Stimulated activated CD4-positive, alpha-beta T cell treated with anti-CD3 and anti-CD28 coated beads, Interleukin-4, amount 100 ng/mL, for 1 hour (primary cell): Measurements from ENCODE around the gene THAP5.
"Not testable (repeated sequence)": the region's sequence is repeated elsewhere in the genome, so short reads cannot be mapped to it uniquely, and the experiment has no call there.

Source experiments
- DNase-seq: peaks from one replicate; pipeline ENCODE4 v3.0.0-alpha.2; 2020

The THAP5 gene

DNA sequence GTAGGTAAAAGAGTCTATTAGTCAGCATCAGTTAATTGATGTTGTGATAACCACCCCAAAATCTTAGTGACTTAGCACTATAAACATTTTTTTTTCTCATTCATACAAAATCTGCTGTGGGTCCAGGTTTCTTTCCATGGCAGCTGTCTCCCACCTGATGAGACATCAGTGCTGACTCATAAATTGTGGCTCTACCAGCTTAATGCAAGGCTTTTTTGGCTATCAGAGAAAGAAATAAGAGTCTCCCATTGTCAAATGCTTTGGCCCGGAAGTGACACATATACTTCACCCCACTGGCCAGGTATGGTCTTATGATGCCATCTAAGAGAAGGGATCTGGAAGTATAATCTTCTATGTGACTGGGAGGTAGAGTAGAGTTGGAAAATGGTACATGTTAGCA is 14.7 kb upstream of the THAP5 start:
- no peak for DNase-seq

DNA sequence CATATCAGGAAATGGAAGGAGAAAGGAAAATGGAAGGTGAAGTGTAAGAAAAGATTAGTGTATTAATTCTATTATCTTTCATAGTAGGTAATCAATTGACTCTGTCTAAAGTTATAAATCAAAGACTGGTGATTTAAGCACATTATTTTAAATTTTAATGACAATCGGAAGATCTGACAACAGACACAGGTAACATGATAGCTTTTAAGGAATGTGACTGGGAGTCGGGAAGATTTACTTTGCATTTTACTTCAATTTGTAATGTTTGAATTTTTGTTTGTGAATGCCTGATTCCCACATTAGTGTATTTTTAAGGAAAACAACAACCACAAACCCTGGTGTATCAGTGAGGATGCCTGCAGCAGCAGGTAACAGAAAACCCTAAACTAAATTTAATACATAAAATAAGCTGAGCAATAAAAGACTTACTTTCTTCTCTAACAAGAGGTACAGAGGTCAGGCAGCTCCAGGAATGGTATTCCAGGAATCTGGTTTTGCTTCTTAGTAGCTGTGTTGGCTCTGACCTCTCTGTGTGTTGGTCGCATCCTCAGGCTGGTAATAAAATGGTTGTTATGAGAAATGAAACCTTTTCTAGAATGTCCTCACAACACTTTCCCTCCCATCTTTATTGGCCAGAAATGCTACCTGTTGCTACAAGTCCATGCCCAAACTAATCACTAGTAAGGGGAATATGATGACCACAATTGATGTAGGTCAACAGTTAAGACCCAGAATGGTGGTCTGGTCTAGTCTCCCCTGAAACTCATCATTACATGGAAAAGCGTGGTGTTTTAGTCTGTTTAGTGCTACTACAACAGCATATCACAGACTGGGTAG is 12.4 kb upstream of the THAP5 start:
- no peak for DNase-seq

- no peak for DNase-seq
These were observed 10.8 kb upstream of the THAP5 start for GRCh38 chr7:108580298-108580697.

DNA sequence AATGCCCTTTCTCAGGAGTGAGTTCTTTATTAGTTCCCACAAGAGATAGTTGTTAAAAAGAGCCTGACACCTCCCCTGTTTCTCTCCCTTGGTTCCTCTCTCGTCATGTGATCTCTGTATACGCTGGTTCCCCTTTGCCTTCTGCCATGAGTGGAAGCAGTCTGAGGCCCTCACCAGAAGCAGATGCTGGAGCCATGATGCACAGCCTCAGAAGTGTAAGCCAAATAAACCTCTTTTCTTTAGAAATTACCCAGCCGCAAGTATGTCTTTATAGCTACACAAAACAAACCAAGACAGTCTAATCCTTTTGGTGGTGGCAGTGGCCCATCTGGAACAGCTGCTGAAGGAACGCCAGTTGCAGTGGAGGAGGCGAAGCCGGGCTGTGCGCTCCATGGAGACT is 9.4 kb upstream of the THAP5 start:
- DNase-seq = no peak

GRCh38 chr7:108576116-108576515 is 6.6 kb upstream of the THAP5 start:
- no peak for DNase-seq

- DNase-seq = no peak
These were observed 5.7 kb upstream of the THAP5 start for GRCh38 chr7:108575156-108575555.

DNA sequence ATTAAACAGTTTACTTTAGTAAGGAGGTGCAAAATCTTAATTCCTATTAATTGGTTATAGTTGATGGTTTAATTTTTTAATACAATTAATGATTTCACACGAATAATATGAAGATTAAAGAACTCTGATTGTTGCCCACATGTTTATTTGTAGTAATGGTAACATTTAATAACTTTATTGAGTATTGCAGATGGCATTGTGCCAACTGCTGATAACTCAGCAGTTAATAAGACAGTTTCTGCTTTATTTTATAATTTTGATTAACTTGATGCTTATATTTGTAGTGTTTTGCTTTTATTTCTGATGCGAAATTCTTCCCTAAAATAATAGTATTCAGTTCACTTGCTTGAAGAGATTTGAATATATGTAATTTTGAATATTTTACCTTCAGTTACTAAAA is 3.0 kb upstream of the THAP5 start:
- no peak for DNase-seq

DNA sequence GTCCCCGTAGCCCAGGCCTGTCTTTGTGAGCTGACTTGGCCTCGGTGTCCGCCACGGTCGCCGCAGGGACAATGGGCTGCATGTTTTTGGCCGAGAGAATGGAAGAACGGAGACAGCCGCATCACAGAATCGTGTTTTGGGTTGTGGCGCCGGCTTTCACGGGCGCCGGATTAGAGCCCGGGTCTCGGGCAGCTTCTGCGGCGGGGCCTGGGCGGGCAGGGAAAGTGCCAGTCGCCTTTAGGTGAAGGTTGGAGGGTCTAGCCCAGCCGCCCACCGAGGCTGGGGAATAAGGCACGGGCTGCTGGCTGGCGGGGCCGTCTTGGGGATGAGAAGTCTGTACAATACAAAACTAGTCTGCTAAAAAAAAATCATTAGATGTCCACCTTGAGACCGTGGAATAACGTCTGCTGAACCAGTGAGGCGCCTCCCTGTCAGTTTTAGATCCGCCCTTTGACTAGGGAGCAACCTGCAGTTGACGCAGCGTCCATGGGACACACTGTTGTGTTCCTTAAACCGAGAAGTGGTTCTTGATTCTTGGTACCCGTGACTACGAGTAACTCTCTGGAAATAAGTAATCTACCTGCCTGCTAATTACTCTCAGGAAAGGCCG is 745 bp upstream of the THAP5 start:
- DNase-seq = peak; percentile 22

DNA sequence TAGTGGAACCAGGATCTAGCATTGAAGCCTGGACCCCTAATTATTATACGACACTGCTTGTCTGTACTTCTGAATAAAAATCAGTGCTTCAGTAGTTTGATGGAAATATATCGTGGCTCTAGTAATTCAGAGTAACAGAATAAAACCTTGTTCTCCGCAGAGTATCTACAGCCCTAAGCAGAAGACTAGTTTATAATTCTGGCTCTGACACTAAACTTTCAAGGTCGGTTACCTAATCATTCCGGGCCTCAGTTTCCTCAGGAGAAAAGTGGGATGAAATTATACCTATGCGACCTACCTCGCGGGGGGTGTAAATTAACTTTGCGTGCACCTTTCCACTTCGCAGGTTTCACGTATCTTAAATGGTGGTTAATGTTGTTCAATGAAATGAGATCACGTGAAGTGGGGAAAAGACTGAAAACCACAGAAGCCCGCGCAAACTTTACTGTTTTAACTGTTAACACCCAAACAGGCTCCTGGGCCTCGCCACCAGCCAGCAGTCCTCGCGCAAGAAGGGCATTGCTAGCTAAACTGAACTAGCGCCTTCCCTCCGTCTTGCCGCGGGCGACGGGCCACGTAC is 615 bp downstream of the THAP5 start:
- DNase-seq = no peak

DNA sequence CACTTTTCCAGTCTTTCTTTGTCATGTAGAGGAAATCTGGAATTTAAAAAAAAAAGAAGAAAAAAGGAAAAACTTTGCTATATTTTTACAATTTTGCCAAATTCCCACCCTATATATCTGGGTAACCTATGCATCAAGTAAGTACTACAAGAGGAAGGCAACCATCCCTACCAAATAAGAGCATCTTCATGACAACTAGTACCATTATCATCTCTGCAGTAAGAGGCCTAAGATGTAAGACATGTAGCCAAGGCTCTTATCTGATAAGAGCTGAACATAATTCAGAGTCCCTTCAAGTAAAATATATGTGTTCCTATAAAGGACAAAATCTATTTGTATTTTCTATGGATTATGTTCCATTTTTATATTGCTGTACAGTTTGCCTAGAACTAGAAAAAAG is 3.5 kb downstream of the THAP5 start:
- DNase-seq = no peak

GRCh38 chr7:108561047-108561619 is 8.4 kb downstream of the THAP5 start:
- no peak for DNase-seq

DNA sequence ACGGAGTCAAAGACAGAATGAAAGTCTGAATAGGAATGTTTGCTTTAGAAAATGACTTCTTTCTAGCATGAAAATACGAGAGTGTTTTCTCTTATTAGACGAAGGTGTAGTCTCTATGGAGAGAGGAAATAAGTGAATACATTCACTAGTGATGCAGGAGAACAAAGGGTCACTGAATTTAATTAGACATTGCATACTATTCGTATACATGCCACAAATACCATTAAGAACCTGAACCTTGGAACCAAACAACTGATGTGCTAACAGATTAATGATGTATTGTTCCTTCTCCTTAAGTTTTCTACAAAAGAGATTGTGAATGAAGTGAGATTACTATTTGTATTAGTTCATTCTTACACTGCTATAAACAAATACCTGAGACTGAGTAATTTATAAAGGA is 10.3 kb downstream of the THAP5 start:
- no peak for DNase-seq

DNA sequence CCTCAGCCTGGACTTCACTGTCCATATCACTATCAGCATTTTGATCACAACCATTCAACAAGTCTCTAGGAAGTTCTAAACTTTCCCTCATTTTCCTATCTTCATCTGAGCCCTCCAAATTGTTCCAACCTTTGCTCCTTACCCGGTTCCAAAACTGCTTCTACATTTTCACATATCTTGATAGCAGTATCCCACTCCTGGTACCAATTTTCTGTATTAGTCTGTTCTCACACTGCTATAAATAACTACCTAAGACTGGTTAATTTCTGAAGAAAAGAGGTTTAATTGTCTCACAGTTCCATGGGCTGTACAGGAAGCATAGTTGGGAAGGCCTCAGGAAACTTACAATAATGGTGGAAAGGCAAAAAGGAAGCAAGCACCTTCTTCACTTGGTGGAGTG is 11.9 kb downstream of the THAP5 start:
- DNase-seq = no peak

DNA sequence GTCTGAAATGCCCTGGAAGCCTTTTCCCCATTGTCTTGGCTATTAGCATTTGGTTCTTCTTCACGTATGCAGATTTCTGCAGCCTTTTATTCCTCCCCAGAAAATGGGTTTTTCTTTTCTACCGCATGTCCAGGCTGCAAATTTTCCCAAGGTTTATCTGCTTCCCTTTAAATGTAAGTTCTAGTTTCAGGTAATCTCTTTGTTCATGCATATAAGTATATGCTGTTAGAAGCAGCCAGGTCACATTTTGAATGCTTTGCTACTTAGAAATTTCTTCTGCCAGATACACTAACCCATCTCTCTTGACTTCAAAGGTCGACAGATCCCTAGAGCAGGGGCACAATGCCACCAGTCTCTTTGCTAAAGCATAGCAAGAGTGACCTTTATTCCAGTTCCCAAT is 12.3 kb downstream of the THAP5 start:
- no peak for DNase-seq

DNA sequence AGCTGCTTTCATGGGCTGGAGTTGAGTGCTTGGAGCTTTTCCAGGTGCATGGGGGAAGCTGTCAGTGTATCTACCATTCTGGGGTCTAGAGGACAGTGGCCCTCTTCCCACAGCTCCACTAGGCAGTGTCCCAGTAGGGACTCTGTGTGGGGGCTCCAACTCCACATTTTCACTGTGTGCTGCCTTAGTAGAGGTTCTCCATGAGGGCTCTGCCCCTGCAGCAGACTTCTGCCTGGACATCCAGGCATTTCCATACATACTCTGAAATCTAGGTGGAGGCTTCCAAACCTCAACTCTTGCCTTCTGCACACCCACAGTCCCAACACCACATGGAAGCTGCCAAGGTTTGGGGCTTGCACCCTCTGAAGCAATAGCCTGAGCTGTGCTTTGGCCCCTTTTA is 12.8 kb downstream of the THAP5 start:
- not testable (repeated sequence) for DNase-seq

DNA sequence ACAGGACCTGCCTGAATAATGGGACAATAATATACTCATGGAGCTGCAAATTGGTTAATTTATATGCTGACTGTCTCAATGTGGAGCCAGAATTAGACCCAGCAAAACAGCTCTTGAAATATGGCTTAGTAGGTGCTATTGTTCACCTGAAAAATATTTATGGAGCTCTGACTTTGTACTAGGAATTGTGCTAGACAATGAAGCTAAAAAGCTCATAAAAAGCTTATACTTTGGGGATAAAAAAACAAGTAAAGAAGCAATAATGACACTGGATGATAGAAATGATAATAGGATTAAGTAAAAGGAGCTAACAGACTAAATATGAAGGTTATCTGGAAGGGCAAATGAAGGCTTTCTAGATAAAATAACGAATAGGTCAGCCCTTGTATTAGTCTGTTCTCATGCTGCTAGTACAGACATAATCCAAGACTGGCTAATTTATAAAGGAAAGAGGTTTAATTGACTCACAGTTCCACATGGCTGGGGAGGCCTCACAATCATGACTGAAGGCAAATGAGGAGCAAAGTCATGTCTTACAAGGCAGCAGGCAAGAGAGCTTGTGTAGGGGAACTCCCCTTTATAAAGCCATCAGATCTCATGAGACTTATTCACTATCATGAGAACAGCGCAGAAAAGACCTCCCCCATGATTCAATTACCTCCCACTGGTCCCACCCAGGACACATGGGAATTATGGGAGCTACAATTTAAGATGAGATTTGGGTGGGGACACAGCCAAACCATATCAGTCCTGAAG is 21.2 kb downstream of the THAP5 start:
- DNase-seq = not testable (repeated sequence)

- no peak for DNase-seq
These were observed 28.0 kb downstream of the THAP5 start for GRCh38 chr7:108541478-108541877.

DNA sequence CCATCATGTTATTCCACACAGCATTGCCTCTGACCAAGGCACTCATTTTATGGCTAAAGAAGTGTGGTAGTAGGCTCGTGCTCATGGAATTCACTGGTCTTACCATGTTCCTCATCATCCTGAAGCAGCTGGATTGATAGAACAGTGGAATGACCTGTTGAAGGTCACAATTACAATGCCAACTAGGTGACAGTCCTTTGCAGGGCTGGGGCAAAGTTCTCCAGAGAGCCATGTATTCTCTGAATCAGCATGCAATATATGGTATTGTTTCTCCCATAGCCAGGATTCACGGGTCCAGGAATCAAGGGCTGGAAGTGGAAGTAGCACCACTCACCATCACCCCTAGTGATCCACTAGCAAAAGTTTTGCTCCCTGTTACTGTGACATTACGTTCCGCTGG is 30.8 kb downstream of the THAP5 start:
- not testable (repeated sequence) for DNase-seq

DNA sequence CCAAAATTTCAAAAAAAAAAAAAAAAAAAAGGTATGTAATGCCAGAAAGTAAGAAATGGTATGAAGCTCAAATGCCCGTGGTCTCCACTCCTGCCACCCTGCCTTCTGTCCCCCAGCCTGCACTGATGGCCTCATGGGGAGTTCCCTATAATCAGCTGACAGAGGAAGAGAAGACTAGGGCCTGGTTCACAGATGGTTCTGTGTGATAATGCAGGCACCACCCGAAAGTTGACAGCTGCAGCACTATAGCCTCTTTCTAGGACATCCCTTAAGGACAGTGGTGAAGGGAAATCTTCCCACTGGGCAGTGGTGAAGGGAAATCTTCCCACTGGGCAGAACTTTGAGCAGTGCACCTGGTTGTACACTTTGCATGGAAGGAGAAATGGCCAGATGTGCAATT is 31.3 kb downstream of the THAP5 start:
- DNase-seq = not testable (repeated sequence)

DNA sequence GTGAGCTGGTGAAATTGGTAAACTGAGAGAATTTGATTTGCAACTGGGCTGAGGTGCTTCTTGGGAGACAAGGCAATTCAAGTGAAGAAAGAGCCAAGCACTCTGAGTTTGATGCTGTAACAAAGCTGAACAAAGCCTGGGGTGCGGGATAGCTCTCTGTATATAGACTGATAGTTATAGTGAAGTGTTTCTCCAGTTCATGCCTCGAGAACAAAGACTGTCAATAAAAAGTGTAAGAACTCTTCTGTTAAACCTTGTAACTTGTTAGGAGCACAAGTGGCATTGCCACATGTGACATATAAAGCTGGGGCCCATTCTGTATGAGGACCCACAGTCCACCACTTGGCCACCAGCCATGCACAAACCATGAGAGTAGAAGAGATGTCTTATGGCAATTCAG is 32.3 kb downstream of the THAP5 start:
- no peak for DNase-seq

DNA sequence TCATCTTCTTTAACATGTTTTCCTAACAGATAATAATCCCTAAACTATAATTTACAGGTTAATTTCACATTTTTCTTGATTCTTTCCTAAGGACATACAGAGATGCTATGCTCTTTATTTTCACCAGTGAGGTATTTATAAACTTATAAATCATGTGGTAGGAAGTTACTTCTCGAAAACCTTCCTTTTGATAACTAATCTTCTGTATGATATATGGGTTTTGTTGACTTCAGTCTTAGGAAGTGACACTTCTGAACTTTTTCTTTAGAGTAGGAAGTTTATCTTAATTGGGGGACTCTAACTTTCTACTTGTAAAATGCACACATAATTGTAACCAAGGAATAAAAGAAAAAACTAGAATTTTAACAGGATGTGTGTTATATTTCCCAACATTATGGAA is 33.8 kb downstream of the THAP5 start:
- no peak for DNase-seq

GRCh38 chr7:108535257-108535656 is 34.2 kb downstream of the THAP5 start:
- no peak for DNase-seq

- DNase-seq = no peak
These were observed 35.8 kb downstream of the THAP5 start for GRCh38 chr7:108533712-108534111.
